ENCODE measurements around the gene NUP50.

The NUP50 gene

DNA sequence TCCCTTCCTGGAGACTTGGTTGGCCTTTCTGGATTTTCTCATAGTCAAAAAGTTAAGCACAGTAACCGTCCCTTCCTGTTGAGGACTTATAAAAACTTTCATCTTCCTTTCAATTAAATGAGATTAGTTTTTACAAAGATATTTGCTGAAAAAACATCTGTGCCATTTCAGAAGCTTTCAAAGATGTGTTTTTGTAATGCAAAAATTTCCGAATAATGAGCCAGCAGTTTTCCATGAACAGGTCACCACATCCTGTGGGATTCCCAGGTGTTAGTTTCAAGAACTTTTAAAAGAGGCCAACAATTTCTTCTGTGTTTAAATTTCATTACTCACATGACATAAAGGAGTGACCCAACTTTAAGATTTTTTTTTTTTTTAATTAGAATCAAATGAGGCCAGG is 18.0 kb downstream of the NUP50 start:
- no peaks in the 10 kb centered on the region for H3K9me3 ChIP-seq (ENCODE audit: control insufficient read depth, low read length)
- H3K4me2 ChIP-seq (ENCODE audit: low read length): no peak overlapping the region
- H3K4me1 ChIP-seq: peaks cover 2% of the 10 kb centered on the region
- H3K27me3 ChIP-seq (ENCODE audit: control insufficient read depth, insufficient read depth, low read length): no peaks in the 10 kb centered on the region
- no peak overlapping the region for H3K9ac ChIP-seq
- no peak overlapping the region for H2AFZ ChIP-seq
- H3K36me3 ChIP-seq (ENCODE audit: control insufficient read depth, insufficient read depth, low read length): no peaks in the 10 kb centered on the region
- H3K27ac ChIP-seq: no peak overlapping the region
- H3K4me3 ChIP-seq (ENCODE audit: low read depth, low read length): no peak overlapping the region
- TF ChIP-seq, protein P1, sequence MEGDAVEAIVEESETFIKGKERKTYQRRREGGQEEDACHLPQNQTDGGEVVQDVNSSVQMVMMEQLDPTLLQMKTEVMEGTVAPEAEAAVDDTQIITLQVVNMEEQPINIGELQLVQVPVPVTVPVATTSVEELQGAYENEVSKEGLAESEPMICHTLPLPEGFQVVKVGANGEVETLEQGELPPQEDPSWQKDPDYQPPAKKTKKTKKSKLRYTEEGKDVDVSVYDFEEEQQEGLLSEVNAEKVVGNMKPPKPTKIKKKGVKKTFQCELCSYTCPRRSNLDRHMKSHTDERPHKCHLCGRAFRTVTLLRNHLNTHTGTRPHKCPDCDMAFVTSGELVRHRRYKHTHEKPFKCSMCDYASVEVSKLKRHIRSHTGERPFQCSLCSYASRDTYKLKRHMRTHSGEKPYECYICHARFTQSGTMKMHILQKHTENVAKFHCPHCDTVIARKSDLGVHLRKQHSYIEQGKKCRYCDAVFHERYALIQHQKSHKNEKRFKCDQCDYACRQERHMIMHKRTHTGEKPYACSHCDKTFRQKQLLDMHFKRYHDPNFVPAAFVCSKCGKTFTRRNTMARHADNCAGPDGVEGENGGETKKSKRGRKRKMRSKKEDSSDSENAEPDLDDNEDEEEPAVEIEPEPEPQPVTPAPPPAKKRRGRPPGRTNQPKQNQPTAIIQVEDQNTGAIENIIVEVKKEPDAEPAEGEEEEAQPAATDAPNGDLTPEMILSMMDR (IDR thresholded peaks at IDR 0.05): no peak
- no peaks in the 10 kb centered on the region for H3K79me2 ChIP-seq

GRCh38 chr22:45183974-45184373 is 20.2 kb downstream of the NUP50 start:
- Histone ChIP-seq H3K4me3 (ENCODE audit: low read depth, low read length) (no peak overlapping the region), H3K9me3 (ENCODE audit: control insufficient read depth, low read length) (no peaks in the 10 kb centered on the region), H3K79me2 (no peaks in the 10 kb centered on the region), H3K27me3 (ENCODE audit: control insufficient read depth, insufficient read depth, low read length) (no peaks in the 10 kb centered on the region), H3K36me3 (ENCODE audit: control insufficient read depth, insufficient read depth, low read length) (no peaks in the 10 kb centered on the region), H3K9ac (no peak overlapping the region), H3K27ac (no peak overlapping the region), H3K4me1 (peaks cover 2% of the 10 kb centered on the region), H2AFZ (no peak overlapping the region), H3K4me2 (ENCODE audit: low read length) (no peak overlapping the region)
- TF ChIP-seq, protein P1 (IDR thresholded peaks at IDR 0.05): no peak

DNA sequence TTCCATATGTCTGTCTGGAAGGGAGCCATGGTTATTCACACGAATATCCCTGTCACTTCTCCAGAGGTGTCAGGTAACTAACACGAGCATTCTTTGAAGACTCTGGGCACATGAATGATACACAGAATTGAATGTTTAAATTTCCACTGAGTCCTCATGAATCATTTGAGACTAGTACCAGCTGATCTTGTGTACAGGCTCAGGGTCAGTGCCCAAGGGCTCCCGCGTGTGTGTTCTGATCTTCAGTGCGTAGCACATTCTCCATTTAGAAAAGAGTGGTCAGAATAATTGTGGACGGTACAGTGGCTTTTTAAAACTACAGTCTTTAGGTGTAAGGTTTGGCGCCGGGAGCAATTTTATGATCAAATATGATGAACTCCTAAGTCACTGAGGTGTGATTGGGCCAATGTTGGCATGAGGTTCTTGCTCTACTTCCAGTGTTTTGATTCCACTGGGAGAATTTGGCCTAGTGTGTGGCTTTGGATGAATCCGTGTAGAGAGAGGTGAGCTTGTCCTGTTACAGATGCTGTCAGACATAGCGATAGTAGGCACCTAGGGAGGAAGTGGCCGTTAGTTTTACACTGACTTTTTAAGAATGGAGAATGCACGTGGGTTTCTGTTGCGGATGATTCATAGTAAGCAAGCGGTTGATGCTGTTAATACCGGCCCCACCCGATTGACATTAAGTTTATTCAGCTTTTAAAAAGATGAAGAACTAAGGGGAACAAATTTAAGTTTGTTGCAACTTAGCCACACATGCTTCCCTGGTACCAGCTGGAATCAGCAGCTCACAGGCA is 22.2 kb downstream of the NUP50 start:
- no peak overlapping the region for H3K9ac ChIP-seq
- no peaks in the 10 kb centered on the region for H3K79me2 ChIP-seq
- TF ChIP-seq, protein P1 (IDR thresholded peaks at IDR 0.05): no peak
- H3K27me3 ChIP-seq (ENCODE audit: control insufficient read depth, insufficient read depth, low read length): no peaks in the 10 kb centered on the region
- H3K27ac ChIP-seq: no peak overlapping the region
- no peak overlapping the region for H3K4me3 ChIP-seq (ENCODE audit: low read depth, low read length)
- H3K9me3 ChIP-seq (ENCODE audit: control insufficient read depth, low read length): no peaks in the 10 kb centered on the region
- H3K4me2 ChIP-seq (ENCODE audit: low read length): no peak overlapping the region
- H2AFZ ChIP-seq: no peak overlapping the region
- no peaks in the 10 kb centered on the region for H3K4me1 ChIP-seq
- no peaks in the 10 kb centered on the region for H3K36me3 ChIP-seq (ENCODE audit: control insufficient read depth, insufficient read depth, low read length)

- H3K79me2 ChIP-seq: no peaks in the 10 kb centered on the region
- H3K4me1 ChIP-seq: no peaks in the 10 kb centered on the region
- no peaks in the 10 kb centered on the region for H3K36me3 ChIP-seq (ENCODE audit: control insufficient read depth, insufficient read depth, low read length)
- H3K27me3 ChIP-seq (ENCODE audit: control insufficient read depth, insufficient read depth, low read length): no peaks in the 10 kb centered on the region
- H3K27ac ChIP-seq: no peak overlapping the region
- no peak overlapping the region for H2AFZ ChIP-seq
- no peak overlapping the region for H3K9ac ChIP-seq
- H3K4me2 ChIP-seq (ENCODE audit: low read length): no peak overlapping the region
- H3K4me3 ChIP-seq (ENCODE audit: low read depth, low read length): no peak overlapping the region
- TF ChIP-seq, protein P1 (IDR thresholded peaks at IDR 0.05): no peak
- H3K9me3 ChIP-seq (ENCODE audit: control insufficient read depth, low read length): no peaks in the 10 kb centered on the region
Measured at GRCh38 chr22:45187891-45188290, 24.2 kb downstream of the NUP50 start.

GRCh38 chr22:45188779-45189178 is 25.1 kb downstream of the NUP50 start:
- H3K4me3 ChIP-seq (ENCODE audit: low read depth, low read length): no peak overlapping the region

More at GRCh38 chr22:45188779-45189178, 25.1 kb downstream of the NUP50 start:
- TF ChIP-seq, protein P1 (IDR thresholded peaks at IDR 0.05): no peak
- Histone ChIP-seq H3K27me3 (ENCODE audit: control insufficient read depth, insufficient read depth, low read length) (no peaks in the 10 kb centered on the region), H3K79me2 (no peaks in the 10 kb centered on the region), H3K4me1 (no peaks in the 10 kb centered on the region), H3K9me3 (ENCODE audit: control insufficient read depth, low read length) (no peaks in the 10 kb centered on the region), H3K4me2 (ENCODE audit: low read length) (no peak overlapping the region), H3K27ac (no peak overlapping the region), H3K36me3 (ENCODE audit: control insufficient read depth, insufficient read depth, low read length) (no peaks in the 10 kb centered on the region), H3K9ac (no peak overlapping the region), H2AFZ (no peak overlapping the region)

All from parathyroid adenoma (tissue), 2 donors.